IPS-11a (cell line): ENCODE data around the gene CROCC.
A peak's percentile ranks its signal among the peaks of the same experiment; 100 is the strongest.
"Not testable (repeated sequence)": the region's sequence is repeated elsewhere in the genome, so short reads cannot be mapped to it uniquely, and the experiment has no call there.

Experiments used
- H3K4me3 ChIP-seq: one replicate; pipeline ENCODE4 v1.5.1; 2013; ENCODE audit warnings: low read depth, low read length, control low read depth

CROCC gene

GRCh38 chr1:16931206-16931934 lies 9.6 kb downstream of the CROCC start:
- H3K4me3 ChIP-seq = not testable (repeated sequence)

- not testable (repeated sequence) for H3K4me3 ChIP-seq
These were observed 12.2 kb downstream of the CROCC start for GRCh38 chr1:16933945-16934344.

- H3K4me3 ChIP-seq = not testable (repeated sequence)
These were observed 14.8 kb downstream of the CROCC start for GRCh38 chr1:16936580-16936979.

- peak overlapping the region; percentile 28 for H3K4me3 ChIP-seq
These were observed 16.9 kb downstream of the CROCC start for GRCh38 chr1:16938351-16939321.

- not testable (repeated sequence) for H3K4me3 ChIP-seq
These were observed 17.9 kb downstream of the CROCC start for GRCh38 chr1:16939386-16940180.

GRCh38 chr1:16944038-16944437 lies 22.3 kb downstream of the CROCC start:
- no peak overlapping the region for H3K4me3 ChIP-seq

- H3K4me3 ChIP-seq = not testable (repeated sequence)
These were observed 23.8 kb downstream of the CROCC start for GRCh38 chr1:16945512-16945911.

GRCh38 chr1:16946185-16946584 lies 24.5 kb downstream of the CROCC start:
- H3K4me3 ChIP-seq = not testable (repeated sequence)

GRCh38 chr1:16946646-16947045 lies 24.9 kb downstream of the CROCC start:
- H3K4me3 ChIP-seq = no peak overlapping the region

- H3K4me3 ChIP-seq = not testable (repeated sequence)
These were observed 26.7 kb downstream of the CROCC start for GRCh38 chr1:16948282-16948891.

GRCh38 chr1:16949026-16949425 lies 27.3 kb downstream of the CROCC start:
- not testable (repeated sequence) for H3K4me3 ChIP-seq

- H3K4me3 ChIP-seq = not testable (repeated sequence)
These were observed 30.6 kb downstream of the CROCC start for GRCh38 chr1:16952376-16952775.

- no peak overlapping the region for H3K4me3 ChIP-seq
These were observed 32.8 kb downstream of the CROCC start for GRCh38 chr1:16954579-16954978.

- no peak overlapping the region for H3K4me3 ChIP-seq
These were observed 33.5 kb downstream of the CROCC start for GRCh38 chr1:16955186-16955585.

- H3K4me3 ChIP-seq = no peak overlapping the region
These were observed 35.0 kb downstream of the CROCC start for GRCh38 chr1:16956775-16957174.

- H3K4me3 ChIP-seq = no peak overlapping the region
These were observed 36.0 kb downstream of the CROCC start for GRCh38 chr1:16957731-16958130.

- no peak overlapping the region for H3K4me3 ChIP-seq
These were observed 36.7 kb downstream of the CROCC start for GRCh38 chr1:16958475-16958874.

- H3K4me3 ChIP-seq = peak overlapping the region; percentile 31
These were observed 39.0 kb downstream of the CROCC start for GRCh38 chr1:16960560-16961296.

- no peak overlapping the region for H3K4me3 ChIP-seq
These were observed 39.8 kb downstream of the CROCC start for GRCh38 chr1:16961297-16962133.
